GM18867 (cell line): ENCODE data around the gene NFATC2.

ENCODE experiments used
- ATAC-seq: cut with Tn5 transposase; IDR thresholded peaks from one replicate; pipeline ENCODE4 v1.9.1; 2021; ENCODE audit warnings: mild to moderate bottlenecking, moderate library complexity; ENCODE audit not compliant: unreplicated experiment

NFATC2 gene

DNA sequence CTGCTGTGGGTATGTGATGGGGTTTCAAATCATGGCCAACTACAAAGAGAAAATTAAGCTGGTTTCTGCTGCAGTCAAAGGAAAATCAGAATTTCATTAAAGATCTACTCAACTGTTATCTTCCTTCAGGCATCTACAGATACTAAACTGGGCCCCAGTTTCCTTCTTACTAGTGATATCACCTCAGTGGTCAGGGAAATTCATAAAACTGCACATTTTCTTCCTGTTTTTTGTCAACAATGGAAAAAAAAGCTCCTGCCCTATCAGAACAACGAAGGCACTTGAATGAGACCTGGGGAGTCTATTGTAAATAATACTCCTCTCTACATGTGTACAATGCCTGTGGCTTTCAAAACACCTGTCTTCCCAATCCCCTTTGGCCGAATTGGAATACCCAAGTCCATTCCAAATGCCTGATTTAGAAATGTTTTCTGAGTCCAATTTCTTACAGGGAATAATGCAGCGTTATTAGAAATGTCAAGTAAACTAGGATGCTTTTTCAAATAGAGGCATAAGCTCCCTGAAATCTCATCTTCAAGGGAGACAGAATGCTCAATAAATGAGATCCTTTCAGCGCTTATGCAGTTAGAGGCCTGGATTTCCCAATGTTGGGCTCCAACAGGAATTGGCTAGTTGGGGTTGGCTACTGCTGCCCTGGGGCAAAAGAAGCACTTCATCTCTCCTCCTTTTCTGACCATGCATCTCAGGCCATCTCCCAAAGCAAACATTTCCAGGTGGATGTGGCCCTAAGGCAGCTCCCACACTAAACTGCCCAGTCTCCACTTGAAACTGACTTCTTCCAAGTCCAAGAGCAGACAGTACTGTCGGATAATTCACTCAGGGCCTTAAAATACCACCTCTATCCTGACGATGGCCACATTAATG lies 143.3 kb downstream of the NFATC2 start:
- ATAC-seq: no peak

DNA sequence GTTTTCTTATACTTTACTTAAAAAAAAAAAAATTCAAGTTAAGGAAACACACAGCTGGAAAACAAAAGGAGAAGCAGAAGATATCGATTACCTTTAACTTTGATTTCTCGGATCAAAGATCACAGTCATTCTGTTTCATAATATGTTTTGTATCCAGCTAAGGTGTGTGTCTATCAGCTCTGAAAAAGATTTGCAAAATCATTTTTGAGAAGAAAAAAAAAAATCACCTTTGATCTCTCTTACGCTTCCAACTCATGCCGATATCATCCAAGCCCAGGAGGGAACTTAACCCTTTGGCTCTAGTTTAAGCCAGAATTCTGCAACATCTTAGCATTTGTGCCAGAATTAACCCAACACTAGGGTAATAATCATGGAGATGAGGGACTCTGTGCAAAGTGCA lies 144.0 kb downstream of the NFATC2 start:
- ATAC-seq: no peak

DNA sequence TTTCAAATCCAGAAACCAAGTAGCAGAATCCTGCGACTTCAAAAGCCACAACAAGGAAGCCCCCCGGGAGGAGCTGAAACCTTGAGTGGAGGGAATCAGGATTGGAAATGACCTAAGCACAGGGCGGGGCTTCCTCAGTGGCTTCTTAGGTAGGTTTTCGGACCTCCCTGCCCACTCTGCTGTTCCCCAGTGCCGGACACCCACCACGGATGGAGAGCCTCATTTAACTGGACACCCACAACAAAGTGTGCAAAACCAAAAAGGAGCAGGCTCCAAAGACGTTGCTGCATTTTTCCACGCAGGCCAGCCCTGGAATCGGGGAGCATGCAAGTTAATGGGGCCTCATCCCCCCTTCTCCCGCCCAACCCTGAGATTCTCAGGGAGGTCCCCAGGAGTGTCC lies 144.4 kb downstream of the NFATC2 start:
- no peak for ATAC-seq

DNA sequence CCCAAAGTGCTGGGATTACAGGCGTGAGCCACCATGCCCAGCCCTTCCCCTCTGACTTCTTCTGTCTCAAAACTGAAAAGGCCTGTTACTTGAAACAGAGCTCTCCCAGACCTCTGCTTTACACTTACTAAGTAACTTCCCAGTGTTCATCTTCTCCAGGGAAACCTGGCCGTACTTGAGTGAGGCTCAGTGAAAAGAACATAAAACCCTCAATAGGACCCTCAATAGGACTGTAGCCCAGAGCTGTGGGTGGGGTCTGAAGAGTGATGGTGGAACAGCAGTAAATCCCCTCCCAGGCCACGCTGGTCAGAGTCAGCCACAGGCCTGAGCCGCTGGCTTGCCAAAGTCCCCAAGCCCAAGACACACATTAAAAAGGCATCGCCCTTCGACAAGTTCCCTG lies 145.4 kb downstream of the NFATC2 start:
- ATAC-seq: no peak

DNA sequence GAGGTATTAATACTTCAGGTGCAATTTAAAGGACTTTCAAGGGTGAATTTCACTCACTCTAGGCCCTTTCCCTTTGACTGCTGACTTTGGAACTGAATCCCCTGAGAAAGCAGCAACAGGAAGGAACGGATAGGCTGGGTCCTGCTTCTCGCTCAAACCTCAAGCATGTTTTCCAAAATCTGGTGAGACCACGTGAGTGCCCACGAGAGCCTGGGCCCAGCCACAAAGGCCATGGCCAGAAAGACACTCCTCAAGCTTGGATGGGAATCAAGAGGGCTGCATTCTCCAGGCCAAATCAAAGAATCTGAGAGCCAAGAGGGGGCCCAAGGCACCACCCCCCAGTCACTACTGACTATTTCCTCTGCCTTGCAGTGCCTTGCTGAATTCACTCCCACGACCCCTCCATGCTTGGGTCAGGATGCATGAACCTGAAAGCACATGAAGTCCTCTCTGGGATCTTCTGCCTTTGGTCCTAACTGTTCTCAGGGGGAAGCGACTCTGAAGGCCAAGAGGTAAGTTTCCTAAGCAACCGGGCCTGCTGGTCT lies 146.1 kb downstream of the NFATC2 start:
- ATAC-seq: no peak

DNA sequence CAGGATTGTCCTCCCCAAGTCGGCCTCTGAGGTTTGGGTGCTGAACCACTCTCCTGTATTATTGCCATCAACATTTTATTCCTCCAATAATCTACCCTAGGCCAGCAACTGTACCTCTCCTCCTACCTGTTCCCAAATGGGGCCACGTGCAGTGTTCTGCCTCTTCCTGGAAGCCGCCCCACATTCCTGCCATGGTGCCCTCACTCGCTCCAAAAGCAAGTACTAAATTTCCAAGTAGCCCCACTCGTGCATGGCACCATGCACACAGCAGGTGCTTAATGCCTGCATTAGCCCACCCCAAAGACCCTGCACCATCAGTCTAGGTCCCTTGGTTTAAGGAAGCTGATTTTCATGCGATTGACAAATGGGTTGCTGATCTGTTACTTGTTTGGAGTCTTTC lies 147.8 kb downstream of the NFATC2 start:
- no peak for ATAC-seq

DNA sequence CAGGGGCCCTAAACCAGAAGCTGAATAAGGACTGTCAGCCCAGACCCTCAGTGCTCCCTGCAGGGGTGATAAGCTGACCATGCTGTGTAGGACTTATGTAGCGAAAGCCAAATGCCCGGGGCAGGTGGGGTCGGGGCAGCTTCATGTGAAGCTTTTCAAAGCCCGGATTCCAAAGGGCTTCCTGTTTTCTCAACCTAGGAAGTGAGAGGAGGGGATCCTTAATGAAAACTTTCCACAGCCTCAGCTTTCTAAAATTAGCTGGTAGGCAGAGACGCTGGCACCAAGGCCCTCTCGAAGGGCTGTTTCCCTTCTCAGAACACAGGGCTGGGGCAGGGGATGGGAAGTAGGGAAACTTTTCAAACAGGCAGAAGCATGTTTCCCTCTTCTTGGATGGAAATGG lies 148.9 kb downstream of the NFATC2 start:
- ATAC-seq: no peak

DNA sequence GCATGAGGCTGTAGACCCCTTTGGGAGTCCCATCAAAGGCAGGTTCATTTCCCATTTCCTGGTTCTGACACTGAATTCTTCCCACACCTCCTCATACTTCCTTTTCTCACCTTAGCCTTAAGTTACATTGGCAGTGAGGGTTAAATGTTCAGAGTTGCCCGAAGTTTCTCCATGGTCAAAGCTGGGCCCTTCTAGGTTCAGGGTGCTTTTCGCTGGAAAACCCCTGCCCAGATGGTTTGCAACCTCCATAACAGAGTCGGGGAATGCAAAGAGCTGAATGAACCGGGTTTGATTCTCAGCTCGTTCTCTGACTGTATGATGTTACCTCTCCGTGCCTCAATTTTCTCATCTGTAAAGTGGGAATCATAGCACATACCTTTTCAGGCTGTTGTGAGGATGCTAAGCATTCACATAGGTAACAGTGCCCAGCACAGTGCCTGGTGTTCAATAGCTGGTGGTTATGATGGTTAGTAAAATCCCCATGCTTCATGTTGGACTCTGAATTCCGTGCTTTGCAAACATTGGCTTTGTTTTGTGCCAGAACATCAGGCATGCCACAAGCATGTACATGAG lies 149.8 kb downstream of the NFATC2 start:
- ATAC-seq: no peak

DNA sequence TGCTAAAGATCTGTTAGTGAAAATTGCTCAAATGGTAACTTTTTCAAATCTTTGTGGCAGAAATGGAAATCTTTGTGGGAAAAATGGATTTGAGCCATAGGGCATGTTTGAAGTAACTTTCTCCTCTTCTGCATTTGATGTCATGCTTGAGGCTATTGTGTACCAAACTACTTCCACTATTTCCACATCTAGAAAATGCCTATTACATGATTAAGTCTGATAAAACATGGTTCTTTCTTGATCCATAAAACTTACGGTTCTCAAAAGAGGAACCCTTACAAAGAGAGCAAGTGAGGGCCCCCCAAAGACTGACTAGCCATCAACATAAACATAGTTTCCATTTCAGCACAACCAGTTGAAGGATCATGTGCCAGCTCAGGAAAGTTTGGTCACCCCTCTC lies 150.6 kb downstream of the NFATC2 start:
- no peak for ATAC-seq

DNA sequence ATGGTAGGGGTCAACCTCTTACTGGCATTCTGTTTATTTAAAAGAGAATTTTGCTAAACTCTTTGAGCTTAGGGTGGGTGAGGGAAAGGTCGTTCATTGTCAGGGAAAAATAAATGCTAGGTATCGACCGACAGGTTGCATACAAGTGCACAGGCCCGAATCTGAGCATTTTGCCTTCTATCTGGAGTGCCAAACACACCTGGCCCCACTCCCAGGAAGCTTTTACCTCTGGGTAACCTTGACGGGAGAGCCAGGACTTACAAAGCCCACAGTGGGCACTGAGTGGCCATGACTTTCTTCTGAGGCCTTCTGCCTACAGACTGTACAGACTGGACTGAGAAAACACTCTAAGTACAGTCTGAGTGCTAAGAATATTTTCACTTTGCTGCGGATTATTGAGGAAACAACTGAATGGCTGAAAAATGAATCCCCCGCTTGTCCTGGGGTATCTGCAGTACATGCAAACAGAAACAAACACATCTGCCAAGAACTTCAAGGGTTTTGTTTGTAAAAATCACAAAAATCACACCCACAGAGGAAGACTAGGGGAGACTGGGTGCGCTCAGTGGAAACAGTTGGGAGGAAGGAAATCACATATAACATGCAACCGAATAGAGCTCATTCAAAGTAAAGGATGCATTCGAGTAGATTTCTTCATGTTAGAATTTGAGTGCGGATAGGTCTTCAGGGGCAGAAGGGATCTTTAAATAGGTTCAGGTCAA lies 152.8 kb downstream of the NFATC2 start:
- ATAC-seq: no peak

DNA sequence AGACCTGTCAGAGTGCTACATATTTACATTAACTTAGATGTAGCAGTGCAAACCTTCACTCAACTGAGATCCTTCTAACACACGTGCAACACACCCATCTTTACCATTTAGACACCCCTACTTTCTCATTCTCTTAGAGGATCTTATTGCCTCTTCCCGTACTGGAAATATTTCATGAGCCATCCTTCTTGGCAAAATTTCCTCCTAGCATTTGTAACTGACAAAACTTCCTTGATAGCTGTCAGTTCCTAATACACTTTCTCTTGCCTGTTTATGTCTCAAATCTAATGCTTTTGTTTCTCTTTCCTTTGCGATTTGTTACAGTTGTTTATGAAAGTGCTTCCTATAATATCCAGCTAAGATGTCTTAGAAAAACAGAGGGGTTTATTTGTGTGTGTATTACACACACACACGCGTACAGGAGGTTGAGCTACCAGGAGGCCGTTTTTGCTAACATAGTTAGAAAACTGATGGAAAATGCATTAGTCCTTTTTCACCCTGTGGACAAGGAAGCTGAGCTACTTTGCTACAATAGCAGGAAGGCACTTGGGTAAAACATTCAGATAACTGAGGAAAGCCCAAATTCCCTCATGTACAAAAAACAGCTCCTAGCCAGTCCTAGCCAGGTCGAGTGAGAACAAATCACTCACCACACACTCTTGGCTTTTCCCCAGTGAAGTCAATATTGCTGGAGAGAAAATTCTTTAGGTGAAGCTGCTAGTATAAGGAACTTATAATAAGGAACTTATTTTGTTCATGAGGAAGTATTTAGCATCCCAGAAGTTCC lies 153.6 kb downstream of the NFATC2 start:
- no peak for ATAC-seq

DNA sequence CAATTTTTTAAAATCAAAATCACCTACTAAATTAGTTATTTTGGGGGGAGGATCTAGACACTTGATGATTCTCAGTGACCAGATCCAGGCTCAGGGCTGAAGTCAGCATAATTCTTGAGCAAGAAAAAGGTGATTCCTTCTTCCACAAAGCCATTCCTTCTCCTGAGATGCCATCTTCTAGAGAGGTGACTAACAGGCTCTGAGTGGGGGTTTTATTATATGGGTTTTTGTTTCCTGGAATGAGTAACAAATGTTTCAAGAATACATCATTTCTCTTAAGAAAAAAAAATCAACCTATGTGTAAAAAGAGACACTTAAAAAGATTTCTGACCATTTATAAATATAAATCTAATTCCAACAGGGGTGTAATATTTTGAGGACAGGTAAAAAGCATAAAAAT lies 154.3 kb downstream of the NFATC2 start:
- no peak for ATAC-seq

DNA sequence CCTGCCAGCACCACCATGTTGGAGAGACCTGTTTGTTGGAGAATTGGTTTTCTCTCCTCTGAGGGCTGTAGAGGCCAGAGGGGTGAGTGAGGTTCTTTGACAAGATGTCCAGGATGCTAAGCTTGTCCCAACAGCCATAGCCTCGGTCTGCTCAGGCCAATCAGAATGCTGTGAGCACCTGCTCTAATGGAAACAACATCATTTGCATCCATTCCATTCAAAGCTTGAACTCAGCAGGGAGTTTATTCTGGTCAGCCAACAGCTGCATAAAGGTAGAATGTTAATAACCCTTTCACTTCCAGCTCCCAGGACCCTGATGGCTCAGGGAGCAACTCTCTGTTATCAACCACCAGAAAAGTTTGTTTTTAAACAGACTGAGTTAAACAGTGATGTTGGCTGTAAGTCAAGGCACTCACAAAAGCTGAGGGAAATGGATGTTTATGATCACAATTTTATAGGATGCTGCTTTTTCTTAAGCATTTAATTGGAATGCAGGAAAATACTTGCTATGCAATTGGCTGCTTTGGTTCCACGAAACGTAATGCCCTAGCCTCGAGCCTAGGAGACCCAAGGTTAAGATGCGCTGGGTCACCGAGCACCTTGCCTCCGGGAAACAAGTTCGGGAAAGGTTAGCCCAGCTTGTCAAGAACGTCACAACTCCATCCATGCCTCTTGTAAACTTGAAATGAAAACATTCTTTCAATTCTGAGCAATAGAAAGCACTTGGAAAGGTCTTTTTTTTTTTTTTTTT lies 155.2 kb downstream of the NFATC2 start:
- ATAC-seq: no peak

DNA sequence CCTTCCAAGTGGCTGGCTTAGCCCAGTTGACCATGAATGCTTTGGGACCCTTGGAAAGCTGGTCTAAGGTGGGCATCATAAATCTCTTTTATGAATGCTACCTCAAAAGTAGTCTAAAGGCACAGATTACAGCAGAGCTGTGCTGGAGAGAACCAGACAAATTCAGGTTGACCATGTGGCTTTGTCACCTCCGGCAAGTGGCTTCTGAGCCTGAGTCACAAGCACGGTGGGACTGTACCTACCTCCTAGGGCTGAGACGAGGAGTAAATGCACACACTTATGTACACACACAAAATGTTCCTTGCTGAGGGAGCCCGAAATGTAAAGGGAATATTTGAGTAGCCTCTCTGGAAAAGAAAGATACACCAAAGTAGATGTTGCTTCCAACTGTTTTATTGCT lies 155.9 kb downstream of the NFATC2 start:
- no peak for ATAC-seq

DNA sequence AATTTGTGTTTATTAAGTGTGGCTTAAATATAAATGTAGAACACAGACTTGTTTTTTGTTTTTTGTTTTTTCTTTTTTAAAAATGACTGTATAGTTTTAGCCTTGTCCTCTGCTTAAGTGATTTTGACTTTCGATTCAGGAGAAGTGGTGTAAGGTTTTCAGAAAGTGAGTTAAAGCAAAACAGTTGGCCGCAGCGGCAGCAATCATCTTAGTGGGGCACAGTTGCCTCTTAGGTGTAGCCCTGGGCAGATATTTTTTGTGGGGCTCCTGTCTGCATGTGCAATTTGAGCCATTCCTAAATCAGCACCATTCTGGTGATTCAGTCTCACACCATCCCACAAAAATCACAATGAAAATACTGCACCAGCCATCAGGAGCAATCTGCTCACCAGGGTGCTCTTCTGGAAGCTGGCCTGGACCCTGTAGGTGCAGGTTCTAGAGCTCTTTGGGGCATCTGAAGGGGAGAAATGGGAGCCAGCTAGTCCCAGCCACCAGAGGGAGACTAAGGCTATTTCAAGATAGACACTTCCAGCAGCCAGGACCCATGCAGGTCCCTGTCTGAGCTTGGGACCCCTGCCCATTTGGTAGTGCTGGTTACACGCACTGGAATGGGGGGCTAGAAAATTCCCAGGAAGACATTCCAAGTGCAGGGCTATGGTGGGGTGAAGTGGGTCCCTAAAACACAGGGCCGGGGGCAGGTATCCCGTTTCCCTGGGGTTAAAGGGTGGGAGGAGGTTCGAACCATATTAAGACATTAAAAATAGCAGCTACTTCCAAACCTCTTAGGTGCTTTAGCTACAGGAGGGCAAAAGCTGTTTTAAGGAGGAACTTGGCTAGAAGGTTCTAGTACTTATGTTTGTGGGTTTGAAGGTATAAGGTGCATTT lies 156.6 kb downstream of the NFATC2 start:
- ATAC-seq: no peak

DNA sequence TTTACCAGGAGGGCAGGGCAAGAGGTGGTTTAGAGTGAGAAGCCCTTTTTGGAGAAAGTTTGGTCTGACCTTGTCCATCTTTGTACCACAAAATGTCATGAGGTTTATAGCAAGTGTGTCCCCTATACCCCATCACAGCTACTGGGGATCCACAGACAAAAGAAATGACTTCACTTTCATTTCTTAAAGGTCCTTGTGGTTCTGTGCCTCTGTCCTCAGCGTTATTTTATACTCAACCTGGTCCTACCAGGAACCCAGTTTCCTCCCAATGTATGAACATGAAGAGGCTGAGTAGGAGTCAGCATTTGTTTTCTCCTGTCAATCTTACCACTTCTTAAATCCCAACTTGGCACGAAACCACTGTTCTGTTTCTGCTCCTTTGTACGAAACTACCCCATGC lies 157.6 kb downstream of the NFATC2 start:
- no peak for ATAC-seq

DNA sequence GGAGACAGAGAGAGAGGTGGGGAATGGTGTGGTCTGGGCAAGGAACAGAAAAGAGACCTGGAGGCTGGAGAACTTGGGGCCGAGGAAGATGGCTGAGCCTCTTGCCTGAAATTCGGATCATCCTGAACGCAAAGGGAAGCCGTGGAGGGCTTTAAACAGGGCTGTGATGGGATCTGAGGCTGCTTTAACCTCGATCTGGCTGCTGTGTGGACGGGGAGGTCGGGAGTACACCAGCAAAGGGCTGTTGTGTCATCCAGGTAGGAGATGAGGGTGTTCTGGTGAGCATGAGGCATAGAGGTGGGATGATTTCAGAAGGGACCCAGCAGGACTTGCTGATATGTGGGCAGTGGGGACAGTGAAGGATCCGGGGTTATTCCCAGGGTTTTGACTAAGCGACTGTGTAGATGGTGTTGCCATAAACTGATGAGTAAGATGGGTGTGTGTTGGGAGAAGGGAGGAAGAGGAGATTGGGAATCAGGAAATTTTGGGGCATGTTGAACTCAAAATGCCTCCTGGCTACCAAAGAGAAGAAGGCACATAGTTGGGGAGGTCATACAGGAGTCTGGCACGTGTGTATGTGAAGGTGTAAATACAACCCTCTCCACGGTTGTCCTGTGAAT lies 158.5 kb downstream of the NFATC2 start:
- ATAC-seq: no peak

DNA sequence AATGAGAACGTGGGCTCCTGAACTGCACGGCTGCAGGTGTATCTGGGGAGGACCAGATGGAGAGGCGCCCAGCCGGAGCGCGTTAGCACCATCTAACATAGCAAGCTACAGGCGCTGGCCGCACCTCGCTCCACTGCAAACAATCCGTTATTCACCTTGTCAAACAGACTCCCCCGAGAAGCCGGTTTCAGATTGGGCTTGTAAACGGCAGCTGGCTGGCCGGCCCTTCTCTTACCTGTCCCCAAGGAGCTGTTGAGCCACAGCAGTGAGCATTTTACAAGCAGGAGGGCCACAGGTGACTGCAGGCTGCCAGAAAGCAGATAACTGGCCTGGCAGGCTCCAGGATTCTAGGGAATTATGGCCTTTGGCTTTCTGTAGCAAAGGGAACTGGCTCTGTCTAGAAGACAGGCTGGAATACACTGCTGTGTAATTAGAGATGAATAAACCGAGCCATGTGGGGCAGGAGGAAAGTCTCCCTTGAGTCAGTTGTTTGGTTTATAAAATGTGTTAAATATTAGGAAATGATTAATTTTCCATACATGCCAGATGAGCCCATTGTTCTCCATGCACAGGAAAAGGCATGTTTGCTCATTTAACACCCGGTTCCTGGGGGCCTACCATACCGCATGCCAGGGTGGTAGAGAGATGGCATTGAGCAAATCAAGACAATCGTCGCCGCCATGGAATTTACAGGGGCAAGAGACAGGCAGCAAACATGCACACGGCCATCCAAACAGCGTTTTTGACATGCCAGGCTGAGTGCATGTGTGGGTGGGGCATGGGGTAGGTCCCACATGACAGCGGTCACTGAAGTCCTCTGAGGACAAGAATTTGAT lies 159.3 kb downstream of the NFATC2 start:
- no peak for ATAC-seq
